ENCODE data around the gene RAI14. TPM values are rescaled to one million over a fixed set of nuclear protein-coding genes. Genes with fewer than 3 reads are reported as not detected.
A peak's percentile ranks its signal among the peaks of the same experiment; 100 is the strongest.
"Not testable (repeated sequence)": the region's sequence is repeated elsewhere in the genome, so short reads cannot be mapped to it uniquely, and the experiment has no call there.

The RAI14 gene
- total RNA-seq, 2 donors from 2014 or later: 0.67 to 1.5 TPM

DNA sequence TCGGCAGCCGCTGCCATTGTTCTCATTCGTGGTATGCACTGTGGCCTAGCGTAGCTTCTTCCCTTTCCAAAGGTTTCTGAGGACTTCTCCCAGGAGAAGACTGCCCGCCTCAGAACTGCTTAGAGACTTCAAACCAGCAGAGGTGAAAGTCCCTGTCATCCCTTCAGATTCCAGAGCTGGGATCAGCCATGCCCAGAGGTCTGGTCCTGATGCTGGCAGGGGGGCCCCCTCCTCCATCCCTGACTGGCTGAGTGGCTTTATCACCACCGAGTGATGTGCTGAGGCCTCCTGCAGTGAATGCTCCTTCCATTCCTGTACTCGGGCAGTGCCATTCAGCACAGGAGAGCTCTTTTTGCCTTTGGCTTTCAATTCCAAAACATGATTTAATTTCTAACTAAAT is 174.7 kb downstream of the RAI14 start:
- not testable (repeated sequence) for H3K27ac Mint-ChIP-seq; H3K27me3 Mint-ChIP-seq (ENCODE audit: low read depth); H3K36me3 Mint-ChIP-seq (ENCODE audit: insufficient read depth in 2 of 2); H3K4me1 Mint-ChIP-seq (ENCODE audit: low read depth); H3K9me3 Mint-ChIP-seq; DNase-seq; ATAC-seq (replicated peaks in 1 of 2); H3K4me3 Mint-ChIP-seq

DNA sequence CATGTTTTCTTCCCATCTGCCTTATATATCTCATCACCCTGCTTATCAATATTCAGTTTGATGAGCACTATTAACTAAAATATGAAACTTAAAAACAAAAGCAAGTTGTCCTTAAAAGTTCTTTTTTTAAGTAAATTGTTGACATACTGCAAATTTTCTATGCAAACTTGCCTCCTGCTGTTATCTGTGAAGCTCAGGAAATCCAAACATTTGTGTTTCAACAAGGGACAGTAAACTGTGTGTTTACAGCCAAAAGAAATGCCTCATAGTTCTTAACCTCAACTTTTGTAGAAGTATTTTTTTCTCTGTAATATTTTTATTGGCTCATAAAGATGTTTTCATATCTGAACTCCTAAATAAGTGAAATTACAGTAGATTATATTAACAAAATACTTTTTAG is 175.2 kb downstream of the RAI14 start:
- Mint-ChIP-seq H3K4me3 (no peak overlapping the region), H3K27ac (no peak overlapping the region), H3K36me3 (ENCODE audit: insufficient read depth in 2 of 2) (no peaks in the 10 kb centered on the region), H3K9me3 (no peaks in the 10 kb centered on the region), H3K27me3 (ENCODE audit: low read depth) (no peaks in the 10 kb centered on the region), H3K4me1 (ENCODE audit: low read depth) (no peaks in the 10 kb centered on the region)
- ATAC-seq (replicated peaks in 1 of 2) (no peak), DNase-seq (no peak)

DNA sequence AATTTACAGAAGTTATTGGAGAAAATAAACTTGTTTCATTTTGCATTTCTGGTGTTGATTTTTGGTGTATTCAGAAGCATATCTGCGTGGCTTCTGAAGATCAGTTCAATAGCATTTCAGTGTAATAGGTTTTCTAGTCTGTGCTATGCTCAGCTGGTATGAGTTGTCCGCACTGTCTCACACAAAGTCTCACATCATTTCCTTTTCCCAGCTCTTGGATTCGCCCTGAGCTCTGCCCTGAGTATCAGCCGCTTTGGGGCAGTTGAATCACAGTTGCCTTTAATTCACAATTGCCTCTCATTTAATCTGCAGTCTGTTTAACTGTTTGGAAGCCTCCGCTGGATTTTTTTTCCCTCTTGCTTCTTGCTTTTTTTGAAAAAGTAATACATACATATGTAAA is 176.4 kb downstream of the RAI14 start:
- ATAC-seq (replicated peaks in 1 of 2) (no peak), DNase-seq (no peak)
- Mint-ChIP-seq H3K4me3 (no peak overlapping the region), H3K36me3 (ENCODE audit: insufficient read depth in 2 of 2) (no peaks in the 10 kb centered on the region), H3K4me1 (ENCODE audit: low read depth) (no peaks in the 10 kb centered on the region), H3K27me3 (ENCODE audit: low read depth) (no peaks in the 10 kb centered on the region), H3K9me3 (no peaks in the 10 kb centered on the region), H3K27ac (no peak overlapping the region)

DNA sequence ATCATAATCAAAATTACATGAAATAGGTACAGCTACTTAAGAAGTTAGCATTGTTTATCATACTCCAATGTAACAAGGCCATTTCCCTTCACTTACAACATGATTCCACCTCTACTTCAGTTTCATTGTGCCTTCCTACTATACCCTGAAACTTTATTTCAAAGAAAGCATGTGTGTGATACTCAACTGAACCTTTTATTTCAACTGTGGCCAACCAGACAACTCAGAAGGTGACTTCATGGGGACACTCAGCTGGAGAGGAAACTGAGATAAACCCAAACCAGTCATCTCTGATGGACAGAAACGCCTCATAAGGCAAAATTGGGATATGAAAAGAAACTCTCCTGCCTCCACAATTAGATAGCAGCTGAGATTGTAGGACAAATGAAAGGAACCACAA is 177.0 kb downstream of the RAI14 start:
- Mint-ChIP-seq H3K27me3 (ENCODE audit: low read depth) (no peaks in the 10 kb centered on the region), H3K4me3 (no peak overlapping the region), H3K4me1 (ENCODE audit: low read depth) (peaks cover 1% of the 10 kb centered on the region), H3K36me3 (ENCODE audit: insufficient read depth in 2 of 2) (no peaks in the 10 kb centered on the region), H3K9me3 (no peaks in the 10 kb centered on the region), H3K27ac (no peak overlapping the region)
- ATAC-seq (replicated peaks in 1 of 2) (peak; percentile 27 to 69), DNase-seq (no peak)

DNA sequence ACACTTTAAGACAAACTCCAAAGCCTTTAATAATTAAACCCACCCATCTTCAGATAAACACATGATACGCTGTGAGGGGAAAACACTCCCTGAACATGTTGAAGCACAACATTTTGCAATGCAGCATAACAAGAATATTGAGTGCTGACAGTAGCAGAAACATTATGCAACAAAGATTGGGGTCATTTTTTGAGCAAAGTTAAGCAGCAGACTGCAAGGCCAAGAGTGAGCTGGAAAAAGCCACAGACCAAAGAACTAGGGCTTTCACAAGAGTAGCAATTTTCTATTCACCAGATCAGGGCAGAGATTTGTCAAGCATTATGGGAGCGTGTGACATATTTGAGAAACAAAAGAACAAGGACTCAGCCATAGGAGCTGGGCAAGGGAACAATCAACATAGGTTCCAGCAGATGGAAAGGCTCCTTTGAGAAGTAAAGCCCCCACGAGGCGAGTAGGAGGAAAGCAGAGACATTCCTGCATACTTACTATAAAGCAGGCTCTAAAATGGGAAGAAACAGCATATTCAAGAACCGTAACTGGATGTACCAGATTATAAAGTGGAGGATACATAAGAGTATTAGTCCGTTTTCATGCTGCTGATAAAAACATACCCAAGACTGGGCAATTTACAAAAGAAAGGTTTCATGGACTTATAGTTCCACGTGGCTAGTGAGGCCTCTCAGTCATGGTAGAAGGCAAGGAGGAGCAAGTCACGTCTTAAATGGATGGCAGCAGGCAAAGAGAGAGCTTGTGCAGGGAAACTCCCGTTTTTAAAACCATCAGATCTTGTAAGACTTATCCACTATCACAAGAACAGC is 178.1 kb downstream of the RAI14 start:
- H3K27ac Mint-ChIP-seq: no peak overlapping the region

DNA sequence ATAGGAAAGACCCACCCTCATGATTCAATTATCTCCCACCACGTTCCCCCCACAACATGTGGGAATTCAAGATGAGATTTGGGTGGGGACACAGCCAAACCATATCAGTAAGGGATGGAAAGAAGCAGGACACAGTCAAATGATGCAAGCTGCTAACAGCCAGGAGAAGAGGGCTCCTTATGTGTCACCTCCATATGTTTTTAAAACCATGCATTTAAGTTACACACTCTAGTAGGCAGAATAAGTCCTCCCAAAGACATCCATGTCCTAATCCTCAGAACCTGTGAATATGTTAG is 178.6 kb downstream of the RAI14 start:
- no peak for DNase-seq
- no peaks in the 10 kb centered on the region for H3K9me3 Mint-ChIP-seq
- H3K4me1 Mint-ChIP-seq (ENCODE audit: low read depth): peaks cover 15% of the 10 kb centered on the region
- no peaks in the 10 kb centered on the region for H3K27me3 Mint-ChIP-seq (ENCODE audit: low read depth)
- ATAC-seq (replicated peaks in 1 of 2): no peak
- H3K27ac Mint-ChIP-seq: no peak overlapping the region
- no peak overlapping the region for H3K4me3 Mint-ChIP-seq
- no peaks in the 10 kb centered on the region for H3K36me3 Mint-ChIP-seq (ENCODE audit: insufficient read depth in 2 of 2)

More for the DNA sequence above, 178.1 kb downstream of the RAI14 start:
- Mint-ChIP-seq H3K36me3 (ENCODE audit: insufficient read depth in 2 of 2) (no peaks in the 10 kb centered on the region), H3K9me3 (no peaks in the 10 kb centered on the region), H3K4me1 (ENCODE audit: low read depth) (peaks cover 10% of the 10 kb centered on the region), H3K27me3 (ENCODE audit: low read depth) (no peaks in the 10 kb centered on the region), H3K4me3 (no peak overlapping the region)
- ATAC-seq (replicated peaks in 1 of 2): no peak
- no peak for DNase-seq

DNA sequence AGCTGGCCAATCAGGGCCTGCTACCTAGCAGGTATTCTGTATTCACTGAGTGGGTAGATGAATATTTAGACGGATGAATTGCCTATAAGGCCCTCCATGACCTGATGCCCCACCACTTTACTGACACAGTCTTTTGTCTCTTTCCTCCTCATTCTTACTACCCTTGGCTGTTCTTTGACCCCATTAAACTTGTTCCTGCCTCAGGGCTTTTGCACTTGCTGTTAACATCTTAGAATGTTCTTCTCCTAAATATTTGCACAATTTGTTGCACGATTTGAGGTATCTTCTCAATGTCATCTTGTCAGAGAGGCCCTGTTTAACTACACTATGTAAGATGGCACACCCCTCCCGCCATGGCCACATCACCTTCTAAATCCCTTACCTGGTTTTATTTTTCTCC is 179.5 kb downstream of the RAI14 start:
- H3K27ac Mint-ChIP-seq: no peak overlapping the region
- DNase-seq (no peak), ATAC-seq (replicated peaks in 1 of 2) (no peak)
- peaks cover 20% of the 10 kb centered on the region for H3K4me1 Mint-ChIP-seq (ENCODE audit: low read depth)
- no peaks in the 10 kb centered on the region for H3K27me3 Mint-ChIP-seq (ENCODE audit: low read depth)
- no peaks in the 10 kb centered on the region for H3K36me3 Mint-ChIP-seq (ENCODE audit: insufficient read depth in 2 of 2)
- no peak overlapping the region for H3K4me3 Mint-ChIP-seq
- H3K9me3 Mint-ChIP-seq: no peaks in the 10 kb centered on the region

DNA sequence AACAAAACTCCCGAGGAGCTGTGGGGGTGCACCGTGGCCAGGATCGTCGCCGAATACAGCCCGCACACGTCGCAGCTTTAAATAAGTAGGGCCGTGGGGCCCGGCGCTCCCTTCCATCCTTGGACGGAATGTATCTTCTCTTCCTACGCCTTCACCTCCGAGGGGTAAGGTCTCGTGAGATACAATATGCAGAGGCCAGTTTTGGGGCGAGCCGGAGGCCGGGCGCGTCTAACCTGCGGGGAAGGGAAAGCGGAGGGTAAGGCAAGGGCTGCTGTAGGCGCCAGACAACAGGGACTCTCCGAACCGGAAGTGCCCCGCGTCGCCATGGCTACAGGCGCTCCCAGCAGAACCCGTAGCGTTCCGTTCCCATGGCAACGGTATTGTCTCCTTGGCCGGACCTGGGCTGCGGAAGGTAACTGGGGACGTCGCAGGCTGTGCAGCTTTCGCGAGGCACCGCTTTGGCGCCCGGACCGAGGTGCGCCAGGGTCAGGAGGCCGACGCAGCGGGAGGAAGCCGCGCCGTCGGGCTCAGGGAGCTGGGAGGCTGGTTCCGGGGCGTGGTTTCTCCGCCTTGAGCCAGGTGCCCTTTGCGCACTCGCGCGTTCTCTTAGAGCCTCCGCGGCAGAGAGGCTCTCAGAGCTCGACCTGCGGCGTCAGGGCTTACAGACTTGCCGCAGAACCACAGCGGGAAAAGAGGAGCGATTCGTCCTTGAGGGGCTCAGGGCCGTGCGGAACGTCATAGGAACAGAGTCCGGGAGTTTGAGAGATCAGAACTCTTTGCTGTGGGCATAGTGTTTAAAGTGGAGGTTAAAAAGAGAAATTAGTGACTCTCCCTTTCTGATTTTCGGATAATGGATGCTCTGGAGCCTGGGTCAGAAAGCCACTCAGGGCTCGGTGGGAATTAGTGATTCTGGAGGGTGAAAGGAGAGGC is 182.9 kb downstream of the RAI14 start, which contains the start of gene TTC23L:
Gene TTC23L (plus strand): TSS at position 380 of the 930 bp plus-strand sequence. CDS start 1,508 bp downstream, outside the sequence.
- no peaks in the 10 kb centered on the region for H3K9me3 Mint-ChIP-seq
- peak within 1 kb of the TSS; percentile 89 to 97 for H3K4me3 Mint-ChIP-seq
- no peaks in the 10 kb centered on the region for H3K36me3 Mint-ChIP-seq (ENCODE audit: insufficient read depth in 2 of 2)
- H3K4me1 Mint-ChIP-seq (ENCODE audit: low read depth): peaks cover 20% of the 10 kb centered on the region
- H3K27me3 Mint-ChIP-seq (ENCODE audit: low read depth): no peaks in the 10 kb centered on the region
- peak; percentile 91 to 94 for DNase-seq
- peak; percentile 95 to 96 for ATAC-seq (replicated peaks in 1 of 2)
- peak within 1 kb of the TSS; percentile 74 for H3K27ac Mint-ChIP-seq

DNA sequence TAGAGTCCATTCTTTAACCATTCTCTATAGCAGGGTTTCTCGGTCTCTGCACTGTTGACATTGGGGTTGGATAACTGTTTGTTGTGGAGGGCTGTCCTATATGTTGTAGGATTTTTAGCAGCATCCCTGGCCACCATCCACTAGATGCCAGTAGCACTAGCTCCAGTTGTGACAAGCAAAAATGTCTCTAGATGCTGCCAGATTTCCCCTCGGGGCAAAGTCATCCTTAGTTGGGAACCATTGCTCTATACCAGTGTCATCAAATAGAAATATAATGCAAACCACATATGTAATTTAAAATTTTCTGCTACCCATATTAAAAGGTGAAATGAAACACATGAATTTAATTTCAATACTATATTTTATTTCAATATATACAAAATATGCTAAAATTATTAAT is 185.7 kb downstream of the RAI14 start:
- Mint-ChIP-seq H3K36me3 (ENCODE audit: insufficient read depth in 2 of 2) (no peaks in the 10 kb centered on the region), H3K9me3 (no peaks in the 10 kb centered on the region), H3K27me3 (ENCODE audit: low read depth) (peaks cover 10% of the 10 kb centered on the region), H3K27ac (no peak overlapping the region), H3K4me3 (no peak overlapping the region), H3K4me1 (ENCODE audit: low read depth) (peaks cover 20% of the 10 kb centered on the region)
- ATAC-seq (replicated peaks in 1 of 2) (no peak), DNase-seq (no peak)

DNA sequence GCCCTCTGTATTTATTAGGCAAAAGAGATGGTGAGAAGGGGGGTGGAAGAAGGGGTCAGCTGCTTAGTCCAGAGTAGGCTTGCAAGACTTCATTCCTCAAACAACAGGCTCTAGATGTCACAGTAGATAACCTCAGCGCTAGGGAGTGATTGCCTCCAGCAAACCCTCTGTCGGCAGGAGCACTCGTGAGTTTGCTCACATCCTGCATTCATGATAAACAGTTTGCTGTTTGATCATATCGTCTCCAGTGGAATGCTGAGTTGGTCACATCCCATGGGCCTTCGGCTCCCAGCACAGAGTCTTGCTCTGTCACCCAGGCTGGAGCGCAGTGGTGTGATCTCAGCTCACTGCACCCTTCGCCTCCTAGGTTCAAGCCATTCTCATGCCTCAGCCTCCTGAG is 186.4 kb downstream of the RAI14 start:
- Mint-ChIP-seq H3K36me3 (ENCODE audit: insufficient read depth in 2 of 2) (no peaks in the 10 kb centered on the region), H3K4me3 (no peak overlapping the region), H3K9me3 (no peaks in the 10 kb centered on the region), H3K27me3 (ENCODE audit: low read depth) (peaks cover 10% of the 10 kb centered on the region), H3K27ac (no peak overlapping the region), H3K4me1 (ENCODE audit: low read depth) (peaks cover 20% of the 10 kb centered on the region)
- no peak for DNase-seq
- no peak for ATAC-seq (replicated peaks in 1 of 2)

DNA sequence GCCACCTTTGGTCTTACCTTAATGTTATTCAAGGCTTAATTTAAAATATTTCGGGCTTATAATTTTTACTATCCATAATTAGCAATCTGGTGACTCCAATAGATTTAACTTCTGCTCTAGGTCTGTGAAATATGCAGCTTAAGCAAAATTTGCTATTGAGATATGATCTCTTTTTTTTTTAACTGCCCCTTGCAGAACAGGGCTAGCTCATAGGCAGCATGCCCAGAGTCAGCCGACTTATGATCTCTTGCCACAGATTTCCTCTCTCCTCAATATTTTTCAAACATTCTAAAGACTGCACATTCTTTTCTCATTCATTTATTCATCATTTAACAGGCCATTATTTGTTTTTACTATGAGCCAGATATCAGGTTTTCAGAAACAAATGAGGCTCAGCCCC is 187.4 kb downstream of the RAI14 start:
- no peak overlapping the region for H3K27ac Mint-ChIP-seq
- peaks cover 10% of the 10 kb centered on the region for H3K27me3 Mint-ChIP-seq (ENCODE audit: low read depth)
- ATAC-seq (replicated peaks in 1 of 2) (no peak), DNase-seq (no peak)
- H3K4me3 Mint-ChIP-seq: no peak overlapping the region
- peaks cover 15% of the 10 kb centered on the region for H3K4me1 Mint-ChIP-seq (ENCODE audit: low read depth)
- H3K9me3 Mint-ChIP-seq: no peaks in the 10 kb centered on the region
- H3K36me3 Mint-ChIP-seq (ENCODE audit: insufficient read depth in 2 of 2): no peaks in the 10 kb centered on the region

DNA sequence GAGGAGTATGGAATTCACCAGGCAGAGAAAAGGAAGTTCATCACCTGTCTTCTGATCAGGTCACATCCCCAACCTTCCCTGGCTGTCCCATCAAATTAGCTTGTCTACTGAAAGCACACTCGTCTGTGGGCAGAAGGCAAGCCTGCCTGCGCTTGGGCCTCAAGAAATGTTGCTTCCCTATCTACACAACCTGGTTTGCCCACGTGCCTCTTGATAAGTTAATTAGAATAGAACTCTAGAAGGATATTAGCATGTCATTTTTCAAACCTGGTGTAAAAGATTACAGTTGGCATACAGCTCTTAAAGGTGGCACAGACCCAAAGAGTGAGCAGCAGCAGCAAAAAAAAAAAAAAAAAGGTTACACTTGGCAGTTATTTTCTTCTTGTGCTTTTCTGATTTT is 188.0 kb downstream of the RAI14 start:
- Mint-ChIP-seq H3K27ac (no peak overlapping the region), H3K9me3 (no peaks in the 10 kb centered on the region), H3K4me1 (ENCODE audit: low read depth) (peaks cover 11% of the 10 kb centered on the region), H3K27me3 (ENCODE audit: low read depth) (peaks cover 10% of the 10 kb centered on the region), H3K4me3 (no peak overlapping the region), H3K36me3 (ENCODE audit: insufficient read depth in 2 of 2) (no peaks in the 10 kb centered on the region)
- no peak for ATAC-seq (replicated peaks in 1 of 2)
- DNase-seq: no peak

DNA sequence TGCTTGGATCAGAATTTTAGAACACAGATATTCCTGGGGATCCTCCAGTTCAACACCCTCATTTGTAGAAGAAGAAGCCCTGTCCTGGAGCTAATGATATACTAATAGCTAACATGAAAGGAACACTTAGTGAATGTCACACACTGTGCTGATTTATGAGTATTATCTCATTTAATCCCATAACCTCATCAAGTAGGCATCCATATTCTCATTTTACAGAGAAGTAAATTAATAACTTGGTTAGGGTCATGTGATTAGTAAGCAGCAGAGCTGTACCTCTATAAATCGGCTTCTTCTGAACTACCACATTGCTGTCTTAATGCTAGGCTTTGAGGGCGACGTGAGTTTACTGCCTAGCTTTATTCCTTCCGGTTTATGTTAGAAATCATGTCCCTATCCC is 188.9 kb downstream of the RAI14 start:
- Mint-ChIP-seq H3K27ac (no peak overlapping the region), H3K9me3 (no peaks in the 10 kb centered on the region), H3K27me3 (ENCODE audit: low read depth) (peaks cover 10% of the 10 kb centered on the region), H3K4me3 (no peak overlapping the region), H3K36me3 (ENCODE audit: insufficient read depth in 2 of 2) (no peaks in the 10 kb centered on the region), H3K4me1 (ENCODE audit: low read depth) (peaks cover 2% of the 10 kb centered on the region)
- DNase-seq (no peak), ATAC-seq (replicated peaks in 1 of 2) (no peak)

All from activated T-cell treated with anti-CD3 and anti-CD28 coated beads, Interleukin-2, amount 50 U/mL, for 72 hours (primary cell).